H1 (cell line): ENCODE results near the gene ARMH1. TPM values are rescaled to one million over a fixed set of nuclear protein-coding genes. Genes with fewer than 3 reads are reported as not detected.

Experiments
- ASH2L ChIP-seq: fragments of 200-600, 300-600 bp; sonication (generic); IDR thresholded peaks from one replicate; pipeline ENCODE4 v1.7.1; 2017; ENCODE audit warnings: low read length
- CHD1 ChIP-seq: IDR thresholded peaks from 2 replicates; pipeline ENCODE4 v1.6.1; 2012; ENCODE audit warnings: low read depth, low read length, improper control_type of control experiment
- KDM4A ChIP-seq: IDR thresholded peaks from one replicate; pipeline ENCODE4 v1.7.1; 2012; ENCODE audit warnings: low read depth, mild to moderate bottlenecking, moderate library complexity, low read length, inconsistent platforms; ENCODE audit not compliant: severe bottlenecking
- RXRA ChIP-seq: IDR thresholded peaks from 2 replicates; pipeline ENCODE4 v1.6.1; 2011; ENCODE audit warnings: low read depth, mild to moderate bottlenecking, low read length, moderate library complexity; ENCODE audit not compliant: insufficient read depth
- SP4 ChIP-seq: IDR thresholded peaks from 2 replicates; pipeline ENCODE4 v1.6.1; 2012; ENCODE audit warnings: low read length, inconsistent platforms
- TAF1 ChIP-seq: IDR thresholded peaks from 2 replicates; pipeline ENCODE4 v1.6.1; 2011; ENCODE audit warnings: mild to moderate bottlenecking, low read depth, low read length
- YY1 ChIP-seq: IDR thresholded peaks from 2 replicates; pipeline ENCODE4 v1.6.1; 2011; ENCODE audit warnings: low read depth, mild to moderate bottlenecking, low read length
- polyA plus RNA-seq, 7 experiments: library from polyadenylated mRNA; depleted of rRNA in 3 of 7; stranded (reverse) in 5 of 7; unstranded in 2 of 7; fragments of >200 nt in 5 of 7; fragments of 200-250 nt in 2 of 7; gene quantifications; 1 replicate in 5 of 7; 2 replicates in 1 of 7; 4 replicates in 1 of 7; pipeline versions ENCODE4 v1.2.1 to v1.2.3, GENCODE V29; 2011 to 2013; ENCODE audit warnings: missing spikeins in 2 of 7, mixed read lengths in 2 of 7
- total RNA-seq: library from RNA; stranded (reverse); fragmentation: NEBNext Ultra II Directional; extraction: Animal tissue kit (Norgen Biotek cat#: 25700); gene quantifications from 2 replicates; pipeline ENCODE4 v1.2.1, GENCODE V29; 2021
- TF ChIP-seq, protein P1 (sequence below): fragments of 300-600 bp; sonication (generic); IDR thresholded peaks from 2 replicates; pipeline ENCODE4 v1.7.1; 2012; ENCODE audit warnings: low read length, moderate library complexity, mild to moderate bottlenecking, inconsistent platforms; ENCODE audit not compliant: insufficient replicate concordance

ARMH1 gene
- total and polyA plus RNA-seq, 2 of the 8 experiments (the other 6 are each of a cell fraction or from before 2014, with no cell fraction given): 0.82 to 0.85 TPM

DNA sequence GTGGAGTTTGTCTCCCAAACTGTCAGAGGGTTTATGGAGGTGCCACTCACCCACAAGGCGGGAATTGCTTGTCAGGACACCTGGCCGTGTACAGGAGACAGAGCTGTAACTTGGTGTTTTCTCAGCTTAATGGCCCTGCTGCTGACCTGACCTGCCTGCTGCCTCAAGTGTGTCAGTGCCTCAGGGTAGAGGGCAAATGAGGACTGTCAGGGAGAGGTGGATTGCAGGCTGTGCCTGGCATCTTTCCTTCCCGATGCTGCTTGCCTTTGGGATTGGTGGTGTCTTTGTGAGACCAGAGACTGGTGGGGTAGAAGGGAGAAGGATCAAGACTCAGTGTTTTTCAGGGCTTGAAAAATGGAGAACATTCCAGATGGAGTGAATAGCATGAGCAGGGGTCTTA, 31.6 kb upstream of the ARMH1 start (continued):
- TF ChIP-seq, protein P1, sequence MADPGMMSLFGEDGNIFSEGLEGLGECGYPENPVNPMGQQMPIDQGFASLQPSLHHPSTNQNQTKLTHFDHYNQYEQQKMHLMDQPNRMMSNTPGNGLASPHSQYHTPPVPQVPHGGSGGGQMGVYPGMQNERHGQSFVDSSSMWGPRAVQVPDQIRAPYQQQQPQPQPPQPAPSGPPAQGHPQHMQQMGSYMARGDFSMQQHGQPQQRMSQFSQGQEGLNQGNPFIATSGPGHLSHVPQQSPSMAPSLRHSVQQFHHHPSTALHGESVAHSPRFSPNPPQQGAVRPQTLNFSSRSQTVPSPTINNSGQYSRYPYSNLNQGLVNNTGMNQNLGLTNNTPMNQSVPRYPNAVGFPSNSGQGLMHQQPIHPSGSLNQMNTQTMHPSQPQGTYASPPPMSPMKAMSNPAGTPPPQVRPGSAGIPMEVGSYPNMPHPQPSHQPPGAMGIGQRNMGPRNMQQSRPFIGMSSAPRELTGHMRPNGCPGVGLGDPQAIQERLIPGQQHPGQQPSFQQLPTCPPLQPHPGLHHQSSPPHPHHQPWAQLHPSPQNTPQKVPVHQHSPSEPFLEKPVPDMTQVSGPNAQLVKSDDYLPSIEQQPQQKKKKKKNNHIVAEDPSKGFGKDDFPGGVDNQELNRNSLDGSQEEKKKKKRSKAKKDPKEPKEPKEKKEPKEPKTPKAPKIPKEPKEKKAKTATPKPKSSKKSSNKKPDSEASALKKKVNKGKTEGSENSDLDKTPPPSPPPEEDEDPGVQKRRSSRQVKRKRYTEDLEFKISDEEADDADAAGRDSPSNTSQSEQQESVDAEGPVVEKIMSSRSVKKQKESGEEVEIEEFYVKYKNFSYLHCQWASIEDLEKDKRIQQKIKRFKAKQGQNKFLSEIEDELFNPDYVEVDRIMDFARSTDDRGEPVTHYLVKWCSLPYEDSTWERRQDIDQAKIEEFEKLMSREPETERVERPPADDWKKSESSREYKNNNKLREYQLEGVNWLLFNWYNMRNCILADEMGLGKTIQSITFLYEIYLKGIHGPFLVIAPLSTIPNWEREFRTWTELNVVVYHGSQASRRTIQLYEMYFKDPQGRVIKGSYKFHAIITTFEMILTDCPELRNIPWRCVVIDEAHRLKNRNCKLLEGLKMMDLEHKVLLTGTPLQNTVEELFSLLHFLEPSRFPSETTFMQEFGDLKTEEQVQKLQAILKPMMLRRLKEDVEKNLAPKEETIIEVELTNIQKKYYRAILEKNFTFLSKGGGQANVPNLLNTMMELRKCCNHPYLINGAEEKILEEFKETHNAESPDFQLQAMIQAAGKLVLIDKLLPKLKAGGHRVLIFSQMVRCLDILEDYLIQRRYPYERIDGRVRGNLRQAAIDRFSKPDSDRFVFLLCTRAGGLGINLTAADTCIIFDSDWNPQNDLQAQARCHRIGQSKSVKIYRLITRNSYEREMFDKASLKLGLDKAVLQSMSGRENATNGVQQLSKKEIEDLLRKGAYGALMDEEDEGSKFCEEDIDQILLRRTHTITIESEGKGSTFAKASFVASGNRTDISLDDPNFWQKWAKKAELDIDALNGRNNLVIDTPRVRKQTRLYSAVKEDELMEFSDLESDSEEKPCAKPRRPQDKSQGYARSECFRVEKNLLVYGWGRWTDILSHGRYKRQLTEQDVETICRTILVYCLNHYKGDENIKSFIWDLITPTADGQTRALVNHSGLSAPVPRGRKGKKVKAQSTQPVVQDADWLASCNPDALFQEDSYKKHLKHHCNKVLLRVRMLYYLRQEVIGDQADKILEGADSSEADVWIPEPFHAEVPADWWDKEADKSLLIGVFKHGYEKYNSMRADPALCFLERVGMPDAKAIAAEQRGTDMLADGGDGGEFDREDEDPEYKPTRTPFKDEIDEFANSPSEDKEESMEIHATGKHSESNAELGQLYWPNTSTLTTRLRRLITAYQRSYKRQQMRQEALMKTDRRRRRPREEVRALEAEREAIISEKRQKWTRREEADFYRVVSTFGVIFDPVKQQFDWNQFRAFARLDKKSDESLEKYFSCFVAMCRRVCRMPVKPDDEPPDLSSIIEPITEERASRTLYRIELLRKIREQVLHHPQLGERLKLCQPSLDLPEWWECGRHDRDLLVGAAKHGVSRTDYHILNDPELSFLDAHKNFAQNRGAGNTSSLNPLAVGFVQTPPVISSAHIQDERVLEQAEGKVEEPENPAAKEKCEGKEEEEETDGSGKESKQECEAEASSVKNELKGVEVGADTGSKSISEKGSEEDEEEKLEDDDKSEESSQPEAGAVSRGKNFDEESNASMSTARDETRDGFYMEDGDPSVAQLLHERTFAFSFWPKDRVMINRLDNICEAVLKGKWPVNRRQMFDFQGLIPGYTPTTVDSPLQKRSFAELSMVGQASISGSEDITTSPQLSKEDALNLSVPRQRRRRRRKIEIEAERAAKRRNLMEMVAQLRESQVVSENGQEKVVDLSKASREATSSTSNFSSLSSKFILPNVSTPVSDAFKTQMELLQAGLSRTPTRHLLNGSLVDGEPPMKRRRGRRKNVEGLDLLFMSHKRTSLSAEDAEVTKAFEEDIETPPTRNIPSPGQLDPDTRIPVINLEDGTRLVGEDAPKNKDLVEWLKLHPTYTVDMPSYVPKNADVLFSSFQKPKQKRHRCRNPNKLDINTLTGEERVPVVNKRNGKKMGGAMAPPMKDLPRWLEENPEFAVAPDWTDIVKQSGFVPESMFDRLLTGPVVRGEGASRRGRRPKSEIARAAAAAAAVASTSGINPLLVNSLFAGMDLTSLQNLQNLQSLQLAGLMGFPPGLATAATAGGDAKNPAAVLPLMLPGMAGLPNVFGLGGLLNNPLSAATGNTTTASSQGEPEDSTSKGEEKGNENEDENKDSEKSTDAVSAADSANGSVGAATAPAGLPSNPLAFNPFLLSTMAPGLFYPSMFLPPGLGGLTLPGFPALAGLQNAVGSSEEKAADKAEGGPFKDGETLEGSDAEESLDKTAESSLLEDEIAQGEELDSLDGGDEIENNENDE: no peak
- TF ChIP-seq TAF1 (no peak), KDM4A (no peak), RXRA (no peak), SP4 (no peak), YY1 (no peak), ASH2L (no peak), CHD1 (no peak)
